Measurements from ENCODE around the gene NPR2.

- TF ChIP-seq POLR2A (IDR thresholded peaks at IDR 0.05; ENCODE audit: low read length) (no peak), GATA1 (IDR thresholded peaks at IDR 0.05; ENCODE audit: low read depth, low read length) (no peak)
Measured at GRCh38 chr9:35852267-35852815, 61.0 kb downstream of the NPR2 start.

Data from erythroblast (primary cell).